B cell (primary cell): Measurements from ENCODE around the gene TMEM131. TPM values are rescaled to one million over a fixed set of nuclear protein-coding genes. Genes with fewer than 3 reads are reported as not detected.

Experiments
- ATAC-seq: fragments of 200-7000 bp; cut with Tn5 transposase; one replicate; pipeline ENCODE4 v1.10.0; 2021; ENCODE audit warnings: low read depth, mild to moderate bottlenecking, moderate number of reproducible peaks, moderate library complexity
- CTCF ChIA-PET: fragments of 350-600 bp; sonication (Branson Sonifier 250); formaldehyde crosslinking; loops from one replicate; lab custom pipeline; 2021; ENCODE audit warnings: antibody characterized with exemption, inconsistent platforms; lab: Charles Lee
- POLR2A ChIA-PET: fragments of 350-600 bp; sonication (Branson Sonifier 250); formaldehyde crosslinking; loops from one replicate; lab custom pipeline; 2021; ENCODE audit warnings: antibody characterized with exemption; lab: Charles Lee
- DNase-seq: peaks from one replicate; pipeline ENCODE4 v3.0.0; 2013
- H2AFZ ChIP-seq: 2 replicates; pipeline ENCODE4 v1.6.1; 2012; ENCODE audit warnings: mild to moderate bottlenecking, low read depth, low read length; ENCODE audit not compliant: insufficient read depth, poor library complexity, severe bottlenecking
- H3K27ac ChIP-seq, 2 donors: 1 replicate in 1 of 2; 2 replicates in 1 of 2; pipeline ENCODE4 v1.5.1; 2012 to 2013; ENCODE audit warnings: low read length in 2 of 2, mild to moderate bottlenecking in 2 of 2, moderate library complexity in 1 of 2
- H3K27me3 ChIP-seq, 4 experiments: fragments of 200-600 bp in 1 of 4; sonication (generic) in 1 of 4; replicated peaks in 1 of 4; 1 replicate in 2 of 4; 2 replicates in 2 of 4; pipeline versions ENCODE4 v1.6.1 to v1.7.0; 2013 to 2016; ENCODE audit warnings: low read length in 3 of 4, mild to moderate bottlenecking in 2 of 4, mixed read lengths in 1 of 4, moderate library complexity in 1 of 4; ENCODE audit not compliant: insufficient read depth in 4 of 4, control insufficient read depth in 3 of 4; ENCODE audit errors: control extremely low read depth in 1 of 4
- H3K36me3 ChIP-seq, 2 experiments: replicated peaks in 1 of 2; 1 replicate in 1 of 2; 2 replicates in 1 of 2; pipeline versions ENCODE4 v1.6.1 to v1.7.1; 2013; ENCODE audit warnings: low read length in 1 of 2; ENCODE audit not compliant: insufficient read depth in 2 of 2, control insufficient read depth in 1 of 2; ENCODE audit errors: control extremely low read depth in 1 of 2, extremely low read depth in 1 of 2
- H3K4me1 ChIP-seq, 2 donors: fragments of 200-600 bp in 1 of 2; sonication (generic) in 1 of 2; 1 replicate in 1 of 2; 2 replicates in 1 of 2; pipeline versions ENCODE4 v1.5.1 to v1.6.1; 2013 to 2017; ENCODE audit warnings: low read length in 2 of 2; ENCODE audit not compliant: control insufficient read depth in 2 of 2, insufficient read depth in 2 of 2
- H3K4me2 ChIP-seq: replicated peaks from 2 replicates; pipeline ENCODE3; 2012; ENCODE audit warnings: mild to moderate bottlenecking, low read depth, low read length; ENCODE audit not compliant: poor library complexity, severe bottlenecking
- H3K4me3 ChIP-seq, 5 experiments: fragments of 200-600 bp in 1 of 5; sonication (generic) in 1 of 5; 1 replicate in 3 of 5; 2 replicates in 2 of 5; pipeline versions ENCODE4 v1.5.1 to v1.7.0; 2011 to 2016; ENCODE audit warnings: low read length in 4 of 5, mild to moderate bottlenecking in 4 of 5, low read depth in 2 of 5, control low read depth in 1 of 5, moderate library complexity in 1 of 5; ENCODE audit not compliant: insufficient read depth in 1 of 5; ENCODE audit errors: control extremely low read depth in 1 of 5, extremely low read depth in 1 of 5
- H3K79me2 ChIP-seq: fragments of 200-600 bp; sonication (generic); one replicate; pipeline ENCODE4 v1.6.0; 2016; ENCODE audit warnings: low read length; ENCODE audit not compliant: control insufficient read depth, insufficient read depth
- H3K9ac ChIP-seq: fragments of 200-600 bp; sonication (generic); 2 replicates; pipeline ENCODE4 v1.6.1; 2017; ENCODE audit warnings: mild to moderate bottlenecking, low read length, moderate library complexity
- H3K9me3 ChIP-seq, 3 donors: one replicate each; pipeline versions ENCODE4 v1.6.1 to v1.7.1; 2013; ENCODE audit warnings: low read length in 2 of 3; ENCODE audit not compliant: control insufficient read depth in 2 of 3, insufficient read depth in 1 of 3; ENCODE audit errors: control extremely low read depth in 1 of 3
- H4K20me1 ChIP-seq: 2 replicates; pipeline ENCODE4 v1.6.0; 2012; ENCODE audit warnings: mild to moderate bottlenecking, low read length; ENCODE audit not compliant: insufficient read depth, control insufficient read depth, poor library complexity, severe bottlenecking
- H3K27ac Mint-ChIP-seq: one replicate; pipeline ENCODE4 v1.8.0; 2021; ENCODE audit warnings: mixed read lengths
- H3K27me3 Mint-ChIP-seq: one replicate; pipeline ENCODE4 v1.8.0; 2021; ENCODE audit warnings: mixed read lengths
- H3K4me1 Mint-ChIP-seq: one replicate; pipeline ENCODE4 v1.8.0; 2021; ENCODE audit warnings: mixed read lengths
- H3K4me3 Mint-ChIP-seq: one replicate; pipeline ENCODE4 v1.8.0; 2021; ENCODE audit warnings: mixed read lengths
- H3K9me3 Mint-ChIP-seq: one replicate; pipeline ENCODE4 v1.8.0; 2022; ENCODE audit warnings: mixed read lengths; ENCODE audit not compliant: insufficient read depth
- CTCF ChIP-seq: fragments of 200-600 bp; IDR thresholded peaks from one replicate; pipeline ENCODE4 v1.8.0; 2022; ENCODE audit warnings: antibody characterized with exemption, mild to moderate bottlenecking
- EZH2 ChIP-seq: IDR thresholded peaks from 2 replicates; pipeline ENCODE4 v1.6.1; 2012; ENCODE audit warnings: borderline replicate concordance, low read depth, mild to moderate bottlenecking, moderate library complexity, low read length; ENCODE audit not compliant: insufficient read depth, poor library complexity, severe bottlenecking
- WGBS: methylation state at CpG from one replicate; pipeline ENCODE4 v1.1.5; 2013; ENCODE audit warnings: missing lambda C conversion rate; ENCODE audit not compliant: insufficient coverage; 5-methylcytosine and 5-hydroxymethylcytosine counted together
- intact Hi-C: fragments of 100-400 bp; cut with micrococcal nuclease; formaldehyde crosslinking; loops from one replicate; pipeline ENCODE4 v1.10.0; 2022
- polyA plus RNA-seq: library from polyadenylated mRNA; depleted of rRNA; stranded (reverse); fragments of >200 nt; gene quantifications from 2 replicates; pipeline ENCODE4 v1.2.3, GENCODE V29; 2012
- total RNA-seq, 2 donors: library from RNA; stranded (reverse); fragments of 120-200 nt in 1 of 2; gene quantifications; 1 replicate in 1 of 2; 2 replicates in 1 of 2; pipeline versions ENCODE4 v1.2.3 to v1.2.4, GENCODE V29; 2013 to 2022

The TMEM131 gene
- total and polyA plus RNA-seq, 2 donors (not counting 1 experiment from before 2014, with no cell fraction given), result 24.3 to 101 TPM

- Histone ChIP-seq H2AFZ (no peak overlapping the region), H3K79me2 (peaks cover 64% of the 10 kb centered on the region), H3K4me3 (no peak overlapping the region), H3K27ac (no peak overlapping the region), H3K4me2 (no peak overlapping the region), H3K36me3 (peaks cover 9 to 14% of the 10 kb centered on the region in 2 experiments), H3K4me1 (peaks cover 3 to 14% of the 10 kb centered on the region in 2 donors), H4K20me1 (peaks cover 29% of the 10 kb centered on the region), H3K9ac (no peak overlapping the region), H3K27me3 (no peaks in the 10 kb centered on the region), H3K9me3 (no peaks in the 10 kb centered on the region)
- DNase-seq, result no peak
- H3K4me1 Mint-ChIP-seq, result peaks cover 55% of the 10 kb centered on the region
- no peak overlapping the region for H3K4me3 Mint-ChIP-seq
- intact Hi-C loops, result loop anchor here (5.0 kb wide), 1 partner anchor 81 kb away; no protein-coding TSS in a partner anchor
- ATAC-seq, result no peak
- POLR2A ChIA-PET, result interaction anchor here (0.7 kb wide), 2 partner anchors 66 to 112 kb away, joined by 4 to 7 read pairs; no protein-coding TSS in a partner anchor
- H3K27me3 Mint-ChIP-seq, result no peaks in the 10 kb centered on the region
- no peaks in the 10 kb centered on the region for H3K9me3 Mint-ChIP-seq
- no peak for TF ChIP-seq CTCF
- no peak for TF ChIP-seq EZH2
- peak overlapping the region; percentile 22 for H3K27ac Mint-ChIP-seq
- CTCF ChIA-PET, result interaction anchor here (0.6 to 0.7 kb wide), 2 partner anchors 70 to 231 kb away, joined by 3 to 4 read pairs; no protein-coding TSS in a partner anchor
- WGBS, result 90% methylated on average over 4 of the region's 5 CpGs
Observed at GRCh38 chr2:97851172-97851571, 144.6 kb downstream of the TMEM131 start.

GRCh38 chr2:97849881-97850528 lies 145.7 kb downstream of the TMEM131 start:
- Mint-ChIP-seq H3K4me3 (no peak overlapping the region), H3K9me3 (no peaks in the 10 kb centered on the region), H3K27me3 (no peaks in the 10 kb centered on the region), H3K4me1 (peaks cover 65% of the 10 kb centered on the region), H3K27ac (peak overlapping the region; percentile 29)
- H3K9me3 ChIP-seq, result no peaks in the 10 kb centered on the region
- H3K27ac ChIP-seq, result no peak overlapping the region
- H4K20me1 ChIP-seq, result peaks cover 35% of the 10 kb centered on the region
- TF ChIP-seq CTCF (no peak), EZH2 (no peak)
- no peak overlapping the region for H3K9ac ChIP-seq
- no peak overlapping the region for H3K4me3 ChIP-seq
- H3K79me2 ChIP-seq, result peaks cover 76% of the 10 kb centered on the region
- H3K36me3 ChIP-seq, result peaks cover 9 to 14% of the 10 kb centered on the region in 2 experiments
- no CpG with 5 or more reads among the region's 3 CpGs for WGBS
- ChIA-PET POLR2A (no interaction called here), CTCF (no interaction called here)
- no peak for DNase-seq
- intact Hi-C loops, result loop anchor here (5.0 kb wide), 1 partner anchor 82 kb away; no protein-coding TSS in a partner anchor
- H3K4me2 ChIP-seq, result no peak overlapping the region
- H2AFZ ChIP-seq, result no peak overlapping the region
- no peak for ATAC-seq
- no peaks in the 10 kb centered on the region for H3K27me3 ChIP-seq
- peaks cover 3 to 14% of the 10 kb centered on the region in 2 donors for H3K4me1 ChIP-seq
